ENCODE results near the gene MAD1L1.

Gene MAD1L1

GRCh38 chr7:2053395-2053794, 179.3 kb downstream of the MAD1L1 start:
- DNase-seq = no peak

DNA sequence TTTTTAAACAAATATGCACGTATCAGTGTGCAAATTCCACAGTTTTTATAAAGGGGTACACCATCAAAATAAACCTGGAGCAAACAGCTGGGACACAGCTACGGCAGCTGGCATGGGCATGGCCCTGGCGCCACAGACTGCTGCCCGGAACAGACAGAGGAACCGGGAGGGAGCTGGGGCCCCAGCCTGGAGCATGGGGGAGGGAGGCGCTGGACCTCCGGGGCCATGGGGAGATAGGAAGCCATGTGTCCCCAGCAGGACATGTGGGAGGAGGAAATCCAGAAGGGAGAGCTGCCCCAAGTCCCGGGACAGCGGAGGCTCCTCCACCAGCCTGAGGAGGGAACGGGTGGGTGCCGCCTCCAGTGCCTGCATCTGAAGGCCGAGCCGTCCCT, 180.1 kb downstream of the MAD1L1 start:
- no peak for DNase-seq

- DNase-seq = no peak
Measured at GRCh38 chr7:2051707-2052656, 180.8 kb downstream of the MAD1L1 start.

DNA sequence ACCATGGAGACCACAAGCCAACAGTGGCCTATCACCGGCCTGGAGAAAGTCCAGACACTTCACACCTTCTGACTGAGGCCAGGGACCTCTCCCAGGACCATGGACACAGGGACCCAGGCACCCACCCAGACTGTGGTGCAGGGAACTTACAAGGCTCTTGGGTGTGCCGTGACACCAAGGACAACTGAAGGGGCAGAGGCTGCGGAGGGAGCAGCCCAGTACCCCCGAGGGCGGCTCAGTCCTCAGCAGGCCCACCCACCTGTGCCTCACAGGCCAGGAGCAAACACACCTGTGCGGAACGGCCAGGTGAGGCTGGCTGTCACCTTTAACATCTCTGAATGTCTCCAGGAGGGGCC, 182.3 kb downstream of the MAD1L1 start:
- DNase-seq = no peak

DNA sequence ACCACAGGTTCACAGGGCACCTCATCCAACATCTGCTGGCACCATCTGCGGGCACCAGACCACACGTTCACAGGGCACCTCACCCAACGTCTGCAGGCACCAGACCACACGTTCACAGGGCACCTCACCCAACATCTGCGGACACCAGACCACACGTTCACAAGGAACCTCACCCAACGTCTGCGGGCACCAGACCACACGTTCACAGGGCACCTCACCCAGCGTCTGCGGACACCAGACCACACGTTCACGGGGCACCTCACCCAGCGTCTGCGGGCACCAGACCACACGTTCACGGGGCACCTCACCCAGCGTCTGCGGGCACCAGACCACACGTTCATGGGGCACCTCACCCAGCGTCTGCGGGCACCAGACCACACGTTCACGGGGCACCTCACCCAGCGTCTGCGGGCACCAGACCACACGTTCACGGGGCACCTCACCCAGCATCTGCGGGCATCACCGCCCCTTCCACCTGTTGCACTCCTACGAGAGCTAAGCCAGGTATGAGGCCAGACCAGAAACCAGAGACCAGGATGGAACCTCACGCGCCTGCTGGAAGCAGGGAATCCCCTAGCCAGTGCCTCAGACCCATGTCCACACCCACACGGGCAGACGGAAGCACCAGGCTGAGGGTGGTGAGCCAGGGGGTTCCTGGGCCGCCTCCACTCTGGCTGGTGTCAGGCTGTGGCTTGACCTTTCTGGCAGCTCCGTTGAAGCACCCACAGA, 182.8 kb downstream of the MAD1L1 start:
- DNase-seq = no peak

GRCh38 chr7:2049111-2049781, 183.5 kb downstream of the MAD1L1 start:
- DNase-seq = no peak

DNA sequence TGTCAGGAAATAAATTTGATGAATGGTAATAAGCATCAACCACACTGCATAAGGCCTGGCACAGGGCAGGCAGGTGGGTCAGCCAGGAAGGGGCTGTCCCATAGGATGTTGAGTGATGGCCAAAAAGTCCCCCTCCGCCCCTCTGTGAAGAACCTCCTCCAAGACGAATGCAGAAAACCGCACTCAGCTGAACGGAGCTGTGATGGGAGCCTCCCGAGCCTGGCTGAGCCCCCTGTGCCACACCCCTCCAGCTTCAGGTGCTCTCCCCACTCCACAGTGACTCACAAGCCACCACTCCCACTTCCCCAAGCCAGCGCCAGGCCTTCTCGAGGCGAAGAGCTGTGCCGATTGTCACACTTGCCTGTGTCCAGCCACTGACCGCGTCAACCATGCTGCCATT, 184.2 kb downstream of the MAD1L1 start:
- no peak for DNase-seq

DNA sequence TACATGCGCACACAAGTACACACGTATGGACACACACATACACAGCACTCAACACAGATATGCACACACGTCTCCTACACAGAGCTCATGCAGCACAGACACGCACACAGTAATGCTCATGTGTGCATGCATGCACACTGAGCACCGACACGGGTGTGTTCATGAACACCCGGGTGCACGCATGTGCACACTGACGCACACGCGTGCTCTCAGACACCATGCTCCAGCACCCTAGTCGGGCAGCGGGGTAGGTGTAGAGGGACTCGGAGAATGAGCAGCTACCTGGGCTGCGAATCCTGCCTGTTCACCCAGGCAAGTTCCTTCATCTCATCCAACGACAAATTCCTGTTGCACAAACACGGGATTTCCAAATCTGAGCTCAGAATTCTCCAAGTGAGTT, 184.7 kb downstream of the MAD1L1 start:
- no peak for DNase-seq

DNA sequence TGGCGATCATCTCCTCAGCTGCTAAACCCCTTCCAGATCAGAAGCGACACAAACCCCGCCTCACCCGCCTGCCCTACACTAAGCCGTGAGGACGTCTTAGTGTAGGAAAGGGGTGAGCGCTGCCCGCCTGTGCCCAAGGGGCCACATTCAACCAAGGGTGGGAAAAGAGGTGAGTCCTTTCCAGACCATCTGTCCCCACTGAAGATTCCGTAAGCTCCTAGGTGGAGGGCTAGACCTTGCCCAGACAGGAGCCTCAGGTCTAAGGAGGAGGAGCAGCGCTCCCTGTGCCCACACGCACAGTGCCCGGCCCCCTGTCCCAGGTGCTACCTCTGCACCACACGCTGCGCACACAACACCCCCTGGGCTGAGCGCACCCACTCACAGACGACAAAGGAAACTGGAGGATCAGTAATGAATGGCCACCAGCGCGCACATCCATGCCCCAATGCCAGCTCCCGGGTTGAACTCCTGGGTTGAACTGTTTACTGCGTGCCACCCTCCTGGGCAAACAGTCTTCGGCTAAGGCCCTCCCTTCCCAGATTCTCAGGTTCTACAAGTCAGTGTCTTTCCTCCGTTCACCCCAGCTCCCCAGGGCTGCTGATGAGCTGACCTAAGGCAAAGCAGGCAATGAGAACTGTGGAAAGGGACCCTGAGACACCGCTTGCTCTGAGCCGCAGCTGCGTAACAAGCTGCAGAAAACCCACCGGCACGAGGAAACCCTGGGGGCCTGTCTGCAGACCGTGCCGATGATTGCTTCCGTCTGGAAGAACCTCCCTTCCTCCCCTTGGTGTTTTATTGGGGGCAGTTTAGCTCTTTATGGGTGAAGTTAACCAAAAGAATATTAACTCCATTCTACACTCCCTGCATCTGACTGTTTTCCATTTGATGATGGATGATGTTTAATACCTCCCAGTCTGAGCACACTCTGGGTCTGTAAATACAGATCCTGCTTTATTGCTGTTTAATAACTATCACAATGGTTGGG, 185.9 kb downstream of the MAD1L1 start:
- no peak for DNase-seq

- DNase-seq = no peak
Measured at GRCh38 chr7:2045559-2046405, 187.0 kb downstream of the MAD1L1 start.

DNA sequence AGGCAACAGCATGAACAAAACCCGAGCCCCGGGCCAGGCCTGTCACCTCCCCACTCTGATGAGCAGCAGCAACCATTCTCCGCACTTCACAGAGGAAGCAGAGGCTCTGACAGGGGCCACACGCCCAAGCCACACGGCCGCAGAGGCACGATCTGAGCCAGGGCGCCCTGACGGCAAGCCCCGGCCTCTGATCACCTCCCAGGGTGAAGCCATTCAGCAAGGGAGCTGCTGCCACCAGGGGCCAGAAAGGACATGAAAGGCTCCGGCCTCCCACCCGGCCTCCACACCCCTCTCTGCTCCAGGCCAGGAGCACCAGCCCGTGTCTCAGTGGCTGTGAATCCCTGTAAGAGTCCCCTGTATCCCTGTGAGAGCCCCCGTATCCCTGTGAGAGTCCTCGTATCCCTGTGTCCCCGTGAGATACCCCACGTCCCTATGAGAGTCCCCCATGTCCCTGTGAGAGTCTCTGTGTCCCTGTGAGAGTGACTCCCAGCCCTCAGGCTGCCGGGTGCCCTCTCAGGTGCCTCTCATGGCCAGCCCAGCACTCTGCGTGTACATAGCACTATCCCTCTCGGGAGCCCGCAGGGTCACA, 187.8 kb downstream of the MAD1L1 start:
- DNase-seq = no peak

GRCh38 chr7:2044311-2044882, 188.3 kb downstream of the MAD1L1 start:
- DNase-seq = no peak

- DNase-seq = no peak
Measured at GRCh38 chr7:2043316-2044039, 189.3 kb downstream of the MAD1L1 start.

DNA sequence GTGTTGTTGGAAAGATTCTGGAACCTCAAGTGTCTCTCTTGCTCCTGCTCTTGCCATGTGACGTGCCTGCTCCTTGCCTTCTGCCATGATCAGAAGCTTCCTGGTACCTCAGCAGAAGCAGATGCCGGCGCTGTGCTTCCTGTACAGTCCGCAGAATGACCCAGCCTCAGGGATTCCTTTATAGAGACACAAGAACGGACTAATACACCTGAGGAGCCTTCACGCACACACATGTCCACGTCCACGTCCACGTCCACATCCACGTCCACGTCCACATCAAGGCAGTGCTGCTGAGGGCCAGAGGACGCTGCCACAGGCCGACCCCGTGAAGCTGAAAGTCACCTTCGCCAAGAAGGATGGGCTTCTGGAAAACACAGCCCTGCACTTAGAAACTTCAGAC, 190.1 kb downstream of the MAD1L1 start:
- no peak for DNase-seq

DNA sequence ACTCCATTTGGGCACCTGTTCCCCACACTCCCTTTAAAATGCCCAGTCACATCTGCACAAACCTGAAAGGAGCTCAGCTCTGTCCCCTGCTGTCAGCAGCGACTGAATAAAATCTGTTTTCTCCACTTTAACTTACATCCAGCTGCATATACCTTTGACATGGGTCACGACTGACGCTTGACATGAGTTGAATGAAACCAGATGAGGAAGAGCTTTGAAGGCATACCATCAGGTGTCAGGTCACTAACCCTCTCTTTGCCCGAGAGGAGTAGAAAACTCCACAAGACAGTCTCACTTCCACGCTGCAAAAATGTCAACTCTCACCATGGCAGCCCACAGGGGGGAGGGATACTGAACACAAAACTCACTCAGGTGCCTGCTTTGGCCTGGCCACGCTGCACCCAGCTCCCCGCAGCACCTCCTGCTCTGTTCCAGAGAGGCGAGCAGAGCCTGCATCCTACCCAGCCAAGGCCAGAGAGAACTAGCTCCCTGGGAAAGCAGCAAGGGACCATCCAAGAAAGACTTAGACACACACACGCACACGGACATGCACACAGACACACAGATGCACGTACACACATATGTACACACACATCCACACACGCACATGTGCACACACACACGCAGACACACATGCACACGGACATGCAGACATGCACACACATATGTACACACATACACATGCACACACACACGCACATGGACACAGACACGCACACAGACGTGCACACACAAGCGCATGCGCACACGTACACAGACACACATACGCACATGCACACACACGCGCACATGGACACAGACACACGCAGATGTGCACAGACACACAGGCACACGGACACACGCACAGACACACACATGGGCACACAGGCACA, 191.0 kb downstream of the MAD1L1 start:
- no peak for DNase-seq

GRCh38 chr7:2040893-2041270, 191.9 kb downstream of the MAD1L1 start:
- no peak for DNase-seq

GRCh38 chr7:2040201-2040892, 192.4 kb downstream of the MAD1L1 start:
- DNase-seq = no peak
